HCT116 (cell line): ENCODE data around the gene PLD1.

ENCODE experiments used
- ATF3 ChIP-seq: IDR thresholded peaks from 2 replicates; pipeline ENCODE4 v1.6.1; 2012
- CEBPB ChIP-seq: IDR thresholded peaks from 2 replicates; pipeline ENCODE4 v1.6.1; 2012; ENCODE audit warnings: low read depth
- CTCF ChIP-seq, 3 experiments: fragments of 200-600 bp in 1 of 3; sonication (generic) in 1 of 3; IDR thresholded peaks in 2 of 3; conservative IDR thresholded peaks in 1 of 3; 2 replicates each; pipeline ENCODE4 v1.5.1; 2012 to 2017; ENCODE audit warnings: low read depth in 2 of 3, low read length in 2 of 3, antibody characterized with exemption in 1 of 3, borderline replicate concordance in 1 of 3, control low read depth in 1 of 3, mild to moderate bottlenecking in 1 of 3, mixed read lengths in 1 of 3, mixed run types in 1 of 3, moderate library complexity in 1 of 3; ENCODE audit not compliant: insufficient read depth in 1 of 3
- POLR2AphosphoS5 ChIP-seq: IDR thresholded peaks from 2 replicates; pipeline ENCODE4 v1.6.1; 2011; ENCODE audit warnings: mild to moderate bottlenecking, low read depth, low read length, moderate library complexity
- SP1 ChIP-seq: IDR thresholded peaks from 2 replicates; pipeline ENCODE4 v1.6.1; 2012; ENCODE audit warnings: low read depth
- ZFX ChIP-seq: fragments of 450-650 bp; IDR thresholded peaks from 2 replicates; pipeline ENCODE4 v1.6.1; 2017

GRCh38 chr3:171797265-171797679, 13.0 kb downstream of the PLD1 start:
- TF ChIP-seq CTCF (IDR thresholded peaks at IDR 0.05 in 2 of 3, conservative IDR thresholded peaks at IDR 0.05 in 1 of 3; ENCODE audit: borderline replicate concordance in 1 of 3, insufficient read depth in 1 of 3, low read depth in 2 of 3, low read length in 2 of 3) (no peak), ATF3 (no peak), CEBPB (no peak), SP1 (no peak), ZFX (no peak), POLR2AphosphoS5 (no peak)
